GM12874 (cell line): ENCODE data around the gene ID3.

Experiments used
- CTCF ChIP-seq: IDR thresholded peaks from 2 replicates; pipeline ENCODE4 v1.5.1; 2011; ENCODE audit warnings: low read depth, mild to moderate bottlenecking, control low read depth, low read length, moderate library complexity; ENCODE audit not compliant: insufficient read depth

ID3 gene

GRCh38 chr1:23525558-23526250, 33.6 kb downstream of the ID3 start:
- TF ChIP-seq CTCF: no peak

GRCh38 chr1:23524716-23525401, 34.4 kb downstream of the ID3 start:
- TF ChIP-seq CTCF: no peak

GRCh38 chr1:23524163-23524562, 35.1 kb downstream of the ID3 start:
- no peak for TF ChIP-seq CTCF

- TF ChIP-seq CTCF: no peak
Observed at GRCh38 chr1:23522244-23522982, 36.9 kb downstream of the ID3 start.

GRCh38 chr1:23521588-23521987, 37.7 kb downstream of the ID3 start:
- no peak for TF ChIP-seq CTCF

- TF ChIP-seq CTCF: no peak
Observed at GRCh38 chr1:23517581-23517980, 41.7 kb downstream of the ID3 start.

- no peak for TF ChIP-seq CTCF
Observed at GRCh38 chr1:23515905-23516304, 43.4 kb downstream of the ID3 start.
